Endometrial microvascular endothelial cells (primary cell): ENCODE results near the gene TSC22D1. TPM values are rescaled to one million over a fixed set of nuclear protein-coding genes. Genes with fewer than 3 reads are reported as not detected.
"Not testable (repeated sequence)": the region's sequence is repeated elsewhere in the genome, so short reads cannot be mapped to it uniquely, and the experiment has no call there.

ENCODE experiments used
- in situ Hi-C: cut with HindIII; loops from 2 replicates; pipeline ENCODE4 v1.10.0; 2017; ENCODE audit warnings: low sequenced_read_pairs, low pct_unique_long_range_greater_than_20kb; ENCODE audit errors: inconsistent ontology term
- total RNA-seq: library from RNA; depleted of rRNA; stranded (reverse); fragments of >200 nt; gene quantifications from one replicate; pipeline ENCODE4 v1.2.3, GENCODE V29; 2015; ENCODE audit errors: inconsistent ontology term

The TSC22D1 gene
- total RNA-seq, 1 donor from 2014 or later, result 68.8 TPM

DNA sequence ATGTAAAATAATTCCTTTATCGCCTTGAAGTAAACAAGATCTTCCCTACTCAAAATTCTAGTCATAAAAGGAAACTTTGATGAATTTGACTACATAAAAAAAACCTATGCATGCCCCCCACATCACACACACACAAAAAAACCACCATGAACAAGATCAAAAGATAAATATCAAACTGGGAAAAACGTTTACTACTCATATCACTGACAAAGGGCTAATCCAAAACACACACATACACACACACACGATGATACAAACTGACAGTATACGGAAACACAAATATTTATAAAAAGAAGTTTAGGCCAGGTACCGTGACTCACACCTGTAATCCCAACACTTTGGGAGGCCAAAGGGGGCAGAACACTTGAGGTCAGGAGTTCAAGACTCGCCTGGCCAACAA, 61.9 kb downstream of the TSC22D1 start:
- in situ Hi-C loops, result no loop called here

GRCh38 chr13:44509853-44510252, 66.3 kb downstream of the TSC22D1 start:
- in situ Hi-C loops, result not testable (repeated sequence)

- in situ Hi-C loops, result no loop called here
Measured at GRCh38 chr13:44508562-44509077, 67.5 kb downstream of the TSC22D1 start.

DNA sequence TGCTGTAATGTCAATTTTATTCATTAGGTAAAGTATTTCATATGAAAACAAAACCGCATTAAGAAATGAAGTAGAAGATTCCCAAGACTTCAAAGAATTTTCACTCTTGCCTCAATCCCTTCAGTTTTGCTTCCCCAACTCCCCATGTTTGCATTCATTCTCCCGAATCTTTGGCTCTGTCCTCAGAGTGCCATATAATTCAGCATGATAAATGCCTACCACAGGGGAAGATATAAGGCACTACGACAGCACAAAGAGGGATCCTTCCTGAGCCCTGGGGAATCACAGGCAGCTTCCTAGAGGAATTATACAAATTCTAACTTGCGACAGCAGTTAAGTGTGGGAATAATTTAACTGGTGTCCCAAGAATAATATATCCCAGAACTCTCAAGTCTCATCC, 68.5 kb downstream of the TSC22D1 start:
- in situ Hi-C loops, result no loop called here

DNA sequence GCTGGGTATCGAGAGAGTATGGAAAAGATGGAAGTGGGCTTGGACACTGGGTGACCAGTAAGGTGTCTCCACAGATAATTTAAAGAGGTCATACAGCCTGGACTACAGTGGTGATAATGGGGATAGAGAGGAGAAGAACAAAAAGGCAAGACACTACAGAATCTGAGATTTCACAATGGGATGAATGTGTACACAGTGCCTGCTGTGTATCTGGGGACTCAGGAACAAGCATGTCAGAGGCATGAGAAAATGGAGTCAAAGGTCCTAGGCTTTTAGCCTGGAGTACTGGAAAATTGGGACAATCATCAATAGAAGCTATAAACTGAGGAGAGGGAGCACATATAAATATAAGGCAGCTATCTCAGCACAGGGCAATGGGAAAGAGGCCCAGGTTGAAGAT, 69.4 kb downstream of the TSC22D1 start:
- in situ Hi-C loops, result no loop called here

DNA sequence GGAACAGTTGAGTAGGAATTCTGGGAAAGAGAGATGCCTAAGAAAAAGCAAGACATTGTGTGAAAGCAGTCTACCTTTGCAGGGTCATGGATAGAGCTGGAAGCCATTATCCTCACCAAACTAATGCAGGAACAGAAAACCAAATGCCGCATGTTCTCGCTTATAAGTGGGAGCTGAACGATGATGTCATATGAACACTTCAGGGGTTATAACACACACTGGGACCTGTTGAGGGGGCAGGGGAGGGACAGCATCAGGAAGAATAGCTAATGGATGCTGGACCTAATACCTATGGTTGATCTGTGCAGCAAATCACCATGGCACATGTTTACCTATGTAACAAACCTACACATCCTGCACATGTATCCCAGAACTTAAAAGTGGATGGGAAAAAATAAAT, 69.9 kb downstream of the TSC22D1 start:
- in situ Hi-C loops, result no loop called here

DNA sequence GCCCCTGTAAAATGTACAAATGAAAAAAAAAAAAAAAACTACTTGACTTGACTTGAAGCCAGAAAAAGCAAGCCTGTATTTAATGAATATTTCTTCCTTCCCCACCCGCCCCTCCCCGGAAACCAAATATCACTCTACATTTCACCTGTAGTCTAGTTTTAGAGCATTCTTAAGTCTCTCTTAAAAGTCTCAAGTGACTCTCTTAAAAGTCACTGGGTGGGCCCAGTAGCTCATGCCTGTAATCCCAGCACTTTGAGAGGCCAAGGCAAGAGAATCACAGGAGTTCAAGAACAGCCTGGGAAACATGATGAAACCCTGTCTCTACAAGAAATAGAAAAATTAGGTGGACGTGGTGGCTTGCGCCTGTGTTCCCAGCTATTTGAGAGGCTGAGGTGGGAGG, 72.0 kb downstream of the TSC22D1 start:
- in situ Hi-C loops, result no loop called here

DNA sequence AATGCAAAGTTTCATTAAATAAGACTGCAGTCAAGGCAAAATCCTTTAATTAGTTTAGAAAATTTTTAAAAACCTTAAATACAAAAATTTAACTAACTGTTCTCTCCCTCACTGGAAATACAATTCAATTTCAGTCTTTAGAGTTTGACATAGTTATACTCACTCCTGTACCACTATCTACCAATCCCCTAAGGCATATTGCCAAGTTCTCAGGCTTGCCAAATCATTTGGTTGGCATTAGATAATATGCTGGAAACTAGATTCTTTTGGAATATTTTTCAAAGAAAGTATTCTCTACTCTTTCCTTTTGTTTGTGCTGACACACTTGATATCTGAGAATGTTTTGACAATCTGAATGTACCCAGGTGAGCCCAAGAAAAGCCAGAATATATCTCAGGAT, 77.2 kb downstream of the TSC22D1 start:
- in situ Hi-C loops, result no loop called here

DNA sequence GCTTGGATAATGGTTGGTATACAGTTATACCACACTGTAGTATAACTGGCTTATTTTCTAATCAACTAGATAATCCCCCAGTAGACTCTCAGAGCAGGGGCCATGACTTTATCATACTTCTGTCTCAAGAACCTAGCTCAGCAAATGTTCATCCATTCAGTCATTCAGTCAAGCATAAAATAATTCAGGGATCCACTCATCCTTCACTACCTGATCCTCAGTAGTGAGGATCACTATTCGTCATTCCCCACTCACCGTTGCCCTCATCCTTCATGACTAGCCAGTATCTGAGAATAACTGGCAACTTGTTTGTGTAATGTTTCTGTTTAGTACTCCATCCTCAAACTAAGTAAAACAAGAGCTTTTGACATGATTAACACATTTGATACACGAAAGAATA, 77.6 kb downstream of the TSC22D1 start:
- in situ Hi-C loops, result no loop called here

GRCh38 chr13:44497801-44498200, 78.3 kb downstream of the TSC22D1 start:
- in situ Hi-C loops, result no loop called here

DNA sequence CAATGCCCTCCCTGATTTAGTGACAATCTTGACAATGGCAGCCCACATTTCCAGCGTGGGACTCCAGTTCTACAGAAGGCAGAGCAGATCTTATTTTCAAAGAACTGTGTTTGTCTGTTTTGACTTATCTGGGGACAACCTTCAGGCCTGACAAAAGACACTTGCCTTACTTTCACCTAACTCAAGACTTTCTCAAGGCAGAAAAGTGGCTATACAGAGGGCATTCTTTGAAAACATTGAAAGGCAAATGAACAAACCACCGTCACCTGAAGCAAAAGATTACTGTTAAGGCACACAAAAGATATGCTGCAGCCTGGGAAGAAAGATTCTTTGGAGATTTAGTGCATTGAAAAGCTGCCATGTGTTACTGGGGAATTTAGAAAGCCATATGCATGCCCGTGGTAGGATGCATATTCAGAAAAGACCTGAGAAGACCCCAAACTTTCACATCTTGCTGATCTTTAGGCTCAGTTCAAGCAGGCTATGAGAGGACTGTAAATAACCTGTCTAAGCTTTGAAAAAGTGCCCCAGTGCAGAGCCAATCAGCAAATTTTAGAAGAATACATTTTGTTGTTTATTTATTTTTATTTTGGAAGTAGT, 82.8 kb downstream of the TSC22D1 start:
- in situ Hi-C loops, result no loop called here

DNA sequence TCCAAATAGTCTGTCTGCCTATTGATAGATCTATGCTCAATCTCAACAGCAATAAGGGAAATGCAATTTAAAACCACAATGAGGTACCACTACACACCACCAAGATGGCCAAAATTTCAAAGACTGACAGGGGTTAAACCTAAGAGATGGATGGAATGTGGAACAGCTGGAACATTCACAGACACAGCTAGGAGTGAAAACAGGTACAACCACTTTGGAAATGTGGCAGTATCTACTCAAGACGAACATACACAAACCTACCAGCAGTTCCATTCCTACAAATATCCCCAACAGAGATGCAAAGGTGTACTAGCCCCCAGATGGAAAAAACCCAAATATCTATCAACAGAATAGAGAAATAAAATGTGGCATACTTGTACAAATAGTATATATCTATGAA, 86.4 kb downstream of the TSC22D1 start:
- in situ Hi-C loops, result no loop called here

GRCh38 chr13:44487989-44488388, 88.1 kb downstream of the TSC22D1 start:
- in situ Hi-C loops, result no loop called here

GRCh38 chr13:44484562-44485138, 91.5 kb downstream of the TSC22D1 start:
- in situ Hi-C loops, result no loop called here

- in situ Hi-C loops, result no loop called here
Measured at GRCh38 chr13:44474122-44474910, 101.8 kb downstream of the TSC22D1 start.

DNA sequence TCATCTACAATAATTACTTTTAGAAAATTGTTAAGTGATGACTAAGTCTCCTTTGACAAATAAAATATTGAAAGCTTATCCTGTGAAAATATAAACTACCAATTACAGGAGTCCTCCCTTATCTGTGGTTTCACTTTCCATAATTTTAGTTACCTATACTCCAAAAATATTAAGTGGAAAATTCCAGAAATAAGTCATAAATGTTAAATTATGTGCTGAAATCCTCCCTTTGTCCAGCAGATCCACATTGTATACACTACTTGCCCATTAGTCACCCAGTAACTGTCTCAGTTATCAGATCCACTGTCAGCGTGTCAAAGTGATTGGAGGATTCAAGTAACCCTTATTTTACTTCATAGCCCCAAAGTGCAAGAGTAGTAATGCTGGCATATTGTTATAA, 104.4 kb downstream of the TSC22D1 start:
- in situ Hi-C loops, result no loop called here

DNA sequence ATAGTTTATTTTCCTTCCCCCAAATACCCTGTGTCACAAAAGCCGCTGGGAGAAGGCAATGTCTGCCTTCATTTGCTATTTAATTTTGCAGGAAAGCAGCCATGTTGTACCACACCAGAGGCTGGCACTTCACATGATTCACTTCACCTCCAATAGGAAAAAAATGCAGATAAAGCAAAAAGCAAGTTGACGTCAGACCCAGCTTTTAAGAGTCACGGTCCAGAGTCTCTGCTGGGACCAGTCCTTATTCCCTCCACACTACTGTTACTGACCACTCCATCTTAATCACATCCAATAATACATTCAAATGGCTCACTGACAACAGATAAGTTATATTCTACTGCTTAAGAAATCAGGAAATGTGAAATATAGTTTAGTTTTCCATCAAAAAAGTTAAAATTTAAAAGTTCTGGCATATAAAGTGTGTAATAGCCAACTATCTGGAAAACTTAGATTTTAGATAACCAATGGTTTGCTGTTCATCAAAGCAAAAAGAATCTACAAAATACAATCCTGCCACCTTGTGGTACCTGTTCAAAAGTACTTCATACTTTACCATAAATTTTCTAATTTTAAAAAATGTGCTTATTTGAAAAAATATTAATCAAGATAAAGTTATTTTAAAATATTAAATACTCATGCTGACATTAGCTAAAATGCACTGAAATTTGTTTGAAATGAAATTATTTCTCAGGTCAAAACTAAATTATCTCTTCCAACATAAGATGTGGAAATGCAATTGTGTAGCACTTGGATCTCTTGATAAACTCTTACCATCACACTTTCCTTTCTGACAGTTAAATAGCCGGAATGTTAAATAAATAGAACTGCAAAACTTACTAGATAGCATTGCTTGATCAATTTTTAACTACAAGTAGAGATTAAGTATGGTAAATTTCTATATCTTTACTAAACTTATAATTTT, 105.2 kb downstream of the TSC22D1 start:
- in situ Hi-C loops, result no loop called here

DNA sequence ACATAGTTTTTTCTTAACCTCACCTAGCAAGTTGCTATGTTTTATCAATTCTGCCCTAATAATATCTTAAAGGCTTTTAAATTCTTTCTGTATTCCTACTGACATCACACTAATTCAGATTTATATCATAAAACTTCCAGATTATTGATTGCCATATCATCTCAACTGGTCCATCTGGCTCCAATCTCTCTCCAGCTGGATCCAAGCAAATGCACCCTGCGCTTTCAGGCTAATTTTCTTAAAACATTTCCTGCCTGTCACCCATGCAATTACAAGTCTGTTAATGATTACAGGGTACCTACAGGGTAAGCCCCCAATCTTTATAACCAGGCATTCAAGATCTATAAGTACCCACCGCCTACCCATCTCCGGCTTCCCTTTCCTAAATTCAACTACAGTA, 107.3 kb downstream of the TSC22D1 start:
- in situ Hi-C loops, result no loop called here

DNA sequence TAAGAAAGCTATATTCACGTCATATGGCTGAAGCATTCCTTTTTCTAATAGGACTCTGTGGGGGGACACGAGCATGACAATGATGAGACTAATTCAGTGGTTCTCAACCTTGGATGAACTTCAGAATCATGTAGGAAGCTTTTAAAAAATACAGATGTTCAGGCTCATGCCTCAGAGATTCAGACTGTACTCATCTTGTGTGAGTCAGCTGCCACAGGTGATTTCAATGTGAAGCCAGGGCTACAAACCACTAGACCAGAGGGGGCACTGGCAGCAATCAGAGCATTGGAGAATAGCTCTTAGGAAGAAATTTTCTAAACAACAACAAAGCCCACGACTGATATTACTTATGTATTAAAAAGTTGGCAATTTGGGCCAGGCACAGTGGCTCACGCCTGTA, 110.8 kb downstream of the TSC22D1 start:
- in situ Hi-C loops, result no loop called here
